SH-SY5Y (cell line): ENCODE results near the gene CLECL1.

Experiments
- GATA2 ChIP-seq: IDR thresholded peaks from 2 replicates; pipeline ENCODE4 v1.6.1; 2011; ENCODE audit warnings: mild to moderate bottlenecking, low read depth, low read length
- GATA3 ChIP-seq: IDR thresholded peaks from 2 replicates; pipeline ENCODE4 v1.6.1; 2011; ENCODE audit warnings: low read depth, mild to moderate bottlenecking, low read length, moderate library complexity

DNA sequence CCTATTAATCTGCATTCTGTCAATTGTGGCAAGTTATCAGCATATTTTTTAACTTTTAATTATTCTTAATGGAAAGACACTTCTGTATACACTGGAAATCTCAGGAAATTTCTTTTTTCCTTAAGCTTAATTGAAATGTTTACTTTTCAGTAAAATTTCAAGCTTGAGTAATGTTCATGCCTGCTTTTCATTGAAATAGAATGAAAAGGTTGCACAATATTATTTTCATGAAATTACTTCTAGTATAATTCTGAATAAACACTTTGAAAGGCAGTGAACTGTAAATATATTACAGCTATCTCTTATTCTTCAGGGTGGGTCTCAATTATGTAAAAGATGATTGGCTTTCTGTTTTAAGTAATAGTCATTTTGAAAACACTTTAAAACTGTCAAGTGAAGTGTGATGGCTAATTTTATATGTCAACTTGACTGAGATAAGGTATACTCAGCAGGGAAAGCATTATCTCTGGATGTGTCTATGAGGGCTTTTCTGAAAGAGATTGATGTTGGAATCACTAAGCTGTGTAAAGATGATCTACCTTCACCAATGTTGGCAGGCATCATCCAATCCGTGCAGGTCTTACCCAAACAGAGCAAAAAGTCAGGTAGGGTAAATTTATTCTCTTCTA, 33.5 kb downstream of the CLECL1 start:
- TF ChIP-seq GATA2 (no peak), GATA3 (no peak)
